ENCODE data around the gene LDB1. TPM values are rescaled to one million over a fixed set of nuclear protein-coding genes. Genes with fewer than 3 reads are reported as not detected.
A peak's percentile ranks its signal among the peaks of the same experiment; 100 is the strongest.

The LDB1 gene, protein sequence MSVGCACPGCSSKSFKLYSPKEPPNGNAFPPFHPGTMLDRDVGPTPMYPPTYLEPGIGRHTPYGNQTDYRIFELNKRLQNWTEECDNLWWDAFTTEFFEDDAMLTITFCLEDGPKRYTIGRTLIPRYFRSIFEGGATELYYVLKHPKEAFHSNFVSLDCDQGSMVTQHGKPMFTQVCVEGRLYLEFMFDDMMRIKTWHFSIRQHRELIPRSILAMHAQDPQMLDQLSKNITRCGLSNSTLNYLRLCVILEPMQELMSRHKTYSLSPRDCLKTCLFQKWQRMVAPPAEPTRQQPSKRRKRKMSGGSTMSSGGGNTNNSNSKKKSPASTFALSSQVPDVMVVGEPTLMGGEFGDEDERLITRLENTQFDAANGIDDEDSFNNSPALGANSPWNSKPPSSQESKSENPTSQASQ
- 10 to 100 TPM; 49.3 to 49.8 TPM for total RNA-seq

DNA sequence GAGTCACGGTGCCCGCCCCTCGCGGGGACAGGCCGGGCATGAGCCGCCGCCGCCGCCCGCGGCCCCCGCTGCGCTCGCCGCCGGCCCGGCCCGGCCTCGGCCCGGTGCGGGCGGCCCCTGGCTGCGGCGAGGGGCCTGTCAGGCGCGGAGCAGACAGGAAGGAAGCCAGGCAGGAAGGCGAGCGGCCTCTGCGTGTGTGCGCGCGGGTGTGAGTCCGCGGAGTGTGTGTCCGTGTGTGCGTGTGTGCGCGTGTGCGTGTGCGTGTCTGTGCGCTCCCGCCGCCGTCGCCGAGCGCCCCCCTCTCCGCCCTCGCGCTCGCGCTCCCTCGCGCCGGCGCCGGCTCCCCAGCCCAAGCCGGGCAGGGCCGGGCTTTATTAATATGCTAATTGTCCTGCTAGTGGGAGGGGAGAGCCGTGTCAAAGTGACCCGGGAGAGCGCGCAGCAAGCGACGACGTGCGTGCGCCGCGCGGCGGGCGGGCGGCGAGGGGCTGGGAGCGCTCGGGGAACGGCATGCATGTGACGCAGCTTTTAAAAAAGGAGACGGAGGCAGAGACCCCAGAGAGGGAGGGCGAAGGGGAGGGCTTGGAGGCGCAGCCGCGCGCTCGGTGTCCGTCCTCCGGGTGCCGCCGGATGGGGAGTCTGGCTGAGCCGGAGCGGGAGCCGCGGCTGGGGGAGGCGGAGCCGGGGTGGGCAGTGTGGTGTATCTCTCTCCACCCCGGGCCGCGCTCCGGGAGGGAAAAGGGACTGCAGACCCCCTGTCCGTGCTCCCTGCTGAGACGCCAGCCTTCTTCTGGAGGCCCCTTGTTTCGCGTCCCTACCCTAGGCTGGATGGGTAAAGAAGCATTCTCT is at the start of gene LDB1:
Gene LDB1 (minus strand): TSS at position 227 of the 849 bp plus-strand sequence. CDS start 258 bp downstream, outside the sequence.
- DNase-seq (ENCODE audit: low spot score) (peak; percentile 42), ATAC-seq (ENCODE audit: insufficient number of reproducible peaks, low FRiP score, low read depth) (peak; percentile 24)
- Histone ChIP-seq H3K4me3 (peak within 1 kb of the TSS; percentile 93), H3K27me3 (replicated peaks; ENCODE audit: insufficient read depth) (no peaks in the 10 kb centered on the region), H3K4me1 (ENCODE audit: control insufficient read depth in 1 of 2, low read depth in 2 of 2) (peaks cover 28 to 50% of the 10 kb centered on the region in 2 donors), H3K36me3 (no peaks in the 10 kb centered on the region), H3K27ac (peak within 1 kb of the TSS; percentile 97 to 100), H3K9me3 (no peaks in the 10 kb centered on the region)
- TF ChIP-seq, protein P1, sequence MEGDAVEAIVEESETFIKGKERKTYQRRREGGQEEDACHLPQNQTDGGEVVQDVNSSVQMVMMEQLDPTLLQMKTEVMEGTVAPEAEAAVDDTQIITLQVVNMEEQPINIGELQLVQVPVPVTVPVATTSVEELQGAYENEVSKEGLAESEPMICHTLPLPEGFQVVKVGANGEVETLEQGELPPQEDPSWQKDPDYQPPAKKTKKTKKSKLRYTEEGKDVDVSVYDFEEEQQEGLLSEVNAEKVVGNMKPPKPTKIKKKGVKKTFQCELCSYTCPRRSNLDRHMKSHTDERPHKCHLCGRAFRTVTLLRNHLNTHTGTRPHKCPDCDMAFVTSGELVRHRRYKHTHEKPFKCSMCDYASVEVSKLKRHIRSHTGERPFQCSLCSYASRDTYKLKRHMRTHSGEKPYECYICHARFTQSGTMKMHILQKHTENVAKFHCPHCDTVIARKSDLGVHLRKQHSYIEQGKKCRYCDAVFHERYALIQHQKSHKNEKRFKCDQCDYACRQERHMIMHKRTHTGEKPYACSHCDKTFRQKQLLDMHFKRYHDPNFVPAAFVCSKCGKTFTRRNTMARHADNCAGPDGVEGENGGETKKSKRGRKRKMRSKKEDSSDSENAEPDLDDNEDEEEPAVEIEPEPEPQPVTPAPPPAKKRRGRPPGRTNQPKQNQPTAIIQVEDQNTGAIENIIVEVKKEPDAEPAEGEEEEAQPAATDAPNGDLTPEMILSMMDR (IDR thresholded peaks at IDR 0.05): no peak

- H3K27ac ChIP-seq: no peak overlapping the region
- H3K27me3 ChIP-seq (replicated peaks; ENCODE audit: insufficient read depth): no peaks in the 10 kb centered on the region
- no peak for DNase-seq (ENCODE audit: low spot score)
- H3K4me3 ChIP-seq: no peak overlapping the region
- H3K4me1 ChIP-seq (ENCODE audit: control insufficient read depth in 1 of 2, low read depth in 2 of 2): no peaks in the 10 kb centered on the region
- H3K36me3 ChIP-seq: no peaks in the 10 kb centered on the region
- ATAC-seq (ENCODE audit: insufficient number of reproducible peaks, low FRiP score, low read depth): no peak
- TF ChIP-seq, protein P1 (IDR thresholded peaks at IDR 0.05): no peak
- no peaks in the 10 kb centered on the region for H3K9me3 ChIP-seq
Measured at GRCh38 chr10:102167861-102168260, 47.7 kb upstream of the LDB1 start.

DNA sequence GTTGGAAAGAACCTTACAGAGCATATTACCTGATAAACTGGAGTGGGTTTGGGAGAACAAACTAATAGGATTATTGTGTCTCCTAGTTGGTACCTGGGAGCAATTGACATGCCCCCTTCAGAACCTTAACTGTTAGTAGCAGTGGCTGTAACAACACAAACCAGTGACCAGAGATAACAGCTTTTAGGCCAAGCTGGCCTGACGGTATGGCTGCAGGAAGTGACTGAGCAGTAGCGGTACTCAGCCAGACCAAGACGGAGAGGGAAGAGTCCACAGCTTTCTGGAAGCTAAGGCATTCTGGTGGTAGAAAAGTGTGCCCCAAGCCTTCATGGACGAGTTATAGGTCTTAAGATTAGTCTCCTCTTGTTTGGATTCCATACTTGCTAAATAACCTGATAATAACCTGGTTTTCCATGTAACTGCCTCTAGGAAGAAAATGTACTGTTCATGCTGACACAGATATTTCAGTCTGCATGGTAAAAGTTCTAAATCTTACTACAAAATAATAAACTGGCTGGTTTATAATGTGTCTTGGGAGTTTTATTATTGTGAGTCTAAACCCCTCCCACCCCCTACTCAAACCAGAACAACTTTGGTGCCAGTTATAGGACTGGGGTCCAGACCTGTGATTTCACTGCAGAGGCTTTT is 43.3 kb upstream of the LDB1 start:
- H3K36me3 ChIP-seq: peaks cover 36% of the 10 kb centered on the region
- DNase-seq (ENCODE audit: low spot score): no peak
- H3K27me3 ChIP-seq (replicated peaks; ENCODE audit: insufficient read depth): no peaks in the 10 kb centered on the region
- H3K9me3 ChIP-seq: no peaks in the 10 kb centered on the region
- no peak for ATAC-seq (ENCODE audit: insufficient number of reproducible peaks, low FRiP score, low read depth)
- no peak overlapping the region for H3K4me3 ChIP-seq
- no peak overlapping the region for H3K27ac ChIP-seq
- TF ChIP-seq, protein P1 (IDR thresholded peaks at IDR 0.05): no peak
- H3K4me1 ChIP-seq (ENCODE audit: control insufficient read depth in 1 of 2, low read depth in 2 of 2): no peaks in the 10 kb centered on the region

GRCh38 chr10:102159831-102160230 is 39.7 kb upstream of the LDB1 start:
- H3K36me3 ChIP-seq: peaks cover 53% of the 10 kb centered on the region
- H3K27me3 ChIP-seq (replicated peaks; ENCODE audit: insufficient read depth): no peaks in the 10 kb centered on the region
- ATAC-seq (ENCODE audit: insufficient number of reproducible peaks, low FRiP score, low read depth) (no peak), DNase-seq (ENCODE audit: low spot score) (no peak)
- H3K4me3 ChIP-seq: no peak overlapping the region
- TF ChIP-seq, protein P1 (IDR thresholded peaks at IDR 0.05): no peak
- H3K4me1 ChIP-seq (ENCODE audit: control insufficient read depth in 1 of 2, low read depth in 2 of 2): no peaks in the 10 kb centered on the region
- H3K9me3 ChIP-seq: no peaks in the 10 kb centered on the region
- no peak overlapping the region for H3K27ac ChIP-seq
